ENCODE measurements around the gene LRRC2. TPM values are rescaled to one million over a fixed set of nuclear protein-coding genes. Genes with fewer than 3 reads are reported as not detected.

LRRC2 gene
- total RNA-seq, 1 donor from 2014 or later, result not detected

DNA sequence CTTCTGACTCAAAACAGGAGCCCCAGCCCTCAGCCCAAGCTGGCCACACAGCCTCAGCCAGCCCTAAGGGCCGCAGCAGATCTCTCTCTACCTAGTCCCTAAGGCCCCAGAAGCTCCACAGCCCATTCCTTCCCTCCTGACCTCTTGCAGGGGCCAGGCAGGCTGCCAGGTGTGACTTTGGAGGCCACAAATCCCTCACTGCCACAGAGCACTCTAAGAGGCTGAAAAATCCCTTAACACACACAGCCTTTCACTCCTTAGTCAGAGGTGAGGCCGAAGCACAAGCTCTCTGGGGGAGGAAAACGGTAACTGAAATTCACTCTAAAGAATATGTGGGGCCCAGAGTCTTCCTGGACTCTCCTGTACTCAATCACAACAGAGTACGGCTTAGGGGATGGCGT, 23.3 kb downstream of the LRRC2 start:
- Histone ChIP-seq H3K27ac (no peak overlapping the region), H3K4me1 (no peaks in the 10 kb centered on the region), H3K9me3 (no peaks in the 10 kb centered on the region), H3K4me3 (no peak overlapping the region), H3K27me3 (no peaks in the 10 kb centered on the region), H3K36me3 (no peaks in the 10 kb centered on the region)
- TF ChIP-seq, protein P1, sequence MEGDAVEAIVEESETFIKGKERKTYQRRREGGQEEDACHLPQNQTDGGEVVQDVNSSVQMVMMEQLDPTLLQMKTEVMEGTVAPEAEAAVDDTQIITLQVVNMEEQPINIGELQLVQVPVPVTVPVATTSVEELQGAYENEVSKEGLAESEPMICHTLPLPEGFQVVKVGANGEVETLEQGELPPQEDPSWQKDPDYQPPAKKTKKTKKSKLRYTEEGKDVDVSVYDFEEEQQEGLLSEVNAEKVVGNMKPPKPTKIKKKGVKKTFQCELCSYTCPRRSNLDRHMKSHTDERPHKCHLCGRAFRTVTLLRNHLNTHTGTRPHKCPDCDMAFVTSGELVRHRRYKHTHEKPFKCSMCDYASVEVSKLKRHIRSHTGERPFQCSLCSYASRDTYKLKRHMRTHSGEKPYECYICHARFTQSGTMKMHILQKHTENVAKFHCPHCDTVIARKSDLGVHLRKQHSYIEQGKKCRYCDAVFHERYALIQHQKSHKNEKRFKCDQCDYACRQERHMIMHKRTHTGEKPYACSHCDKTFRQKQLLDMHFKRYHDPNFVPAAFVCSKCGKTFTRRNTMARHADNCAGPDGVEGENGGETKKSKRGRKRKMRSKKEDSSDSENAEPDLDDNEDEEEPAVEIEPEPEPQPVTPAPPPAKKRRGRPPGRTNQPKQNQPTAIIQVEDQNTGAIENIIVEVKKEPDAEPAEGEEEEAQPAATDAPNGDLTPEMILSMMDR (IDR thresholded peaks at IDR 0.05), result no peak
- DNase-seq (ENCODE audit: low spot score in 2 of 2), result no peak
- intact Hi-C loops (cut with DNase I), result no loop called here

DNA sequence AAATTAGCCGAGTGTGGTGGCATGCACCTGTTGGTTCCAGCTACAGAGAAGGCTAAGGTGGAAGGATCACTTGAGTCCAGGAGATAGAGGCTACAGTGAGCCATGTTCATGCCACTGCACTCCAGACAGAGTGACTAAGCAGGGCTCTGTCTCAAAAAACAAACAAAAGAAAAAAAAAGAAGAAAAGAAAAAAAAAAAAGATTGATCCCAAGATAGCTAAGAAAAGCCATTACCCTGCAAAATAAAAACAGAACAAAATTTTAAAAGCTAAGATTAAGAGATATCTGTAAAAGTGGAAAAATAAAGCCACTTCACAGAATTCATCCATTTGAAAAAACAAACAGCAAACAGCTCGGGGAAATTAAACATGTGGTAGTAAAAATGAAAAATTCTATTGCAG, 23.8 kb downstream of the LRRC2 start:
- H3K27me3 ChIP-seq, result no peaks in the 10 kb centered on the region
- H3K4me3 ChIP-seq, result no peak overlapping the region
- H3K36me3 ChIP-seq, result no peaks in the 10 kb centered on the region
- intact Hi-C loops (cut with DNase I), result no loop called here
- H3K27ac ChIP-seq, result no peak overlapping the region
- TF ChIP-seq, protein P1 (IDR thresholded peaks at IDR 0.05), result no peak
- no peaks in the 10 kb centered on the region for H3K4me1 ChIP-seq
- H3K9me3 ChIP-seq, result no peaks in the 10 kb centered on the region
- DNase-seq (ENCODE audit: low spot score in 2 of 2), result no peak

DNA sequence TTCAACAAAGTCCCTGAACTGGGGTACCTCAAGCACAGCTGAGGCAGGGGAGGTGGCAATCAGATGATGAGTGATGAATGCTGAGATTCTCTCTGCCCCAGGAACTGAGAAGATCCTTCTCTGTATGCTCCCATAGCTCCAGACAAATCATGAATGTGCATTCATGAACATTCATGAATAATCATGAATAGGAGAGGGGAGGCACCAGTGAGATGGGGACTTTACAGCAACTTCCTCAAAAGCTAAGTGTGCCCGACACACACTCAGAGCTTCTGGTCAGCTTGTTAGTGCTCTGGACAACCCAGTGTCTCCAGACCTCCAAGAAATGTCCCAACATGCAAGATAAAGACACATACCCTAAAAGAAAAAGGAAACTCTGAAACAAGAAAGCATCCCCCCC, 24.3 kb downstream of the LRRC2 start:
- no peaks in the 10 kb centered on the region for H3K27me3 ChIP-seq
- no peak overlapping the region for H3K4me3 ChIP-seq
- no peaks in the 10 kb centered on the region for H3K9me3 ChIP-seq
- intact Hi-C loops (cut with DNase I), result no loop called here
- TF ChIP-seq, protein P1 (IDR thresholded peaks at IDR 0.05), result no peak
- H3K36me3 ChIP-seq, result no peaks in the 10 kb centered on the region
- no peak for DNase-seq (ENCODE audit: low spot score in 2 of 2)
- H3K27ac ChIP-seq, result no peak overlapping the region
- no peaks in the 10 kb centered on the region for H3K4me1 ChIP-seq

DNA sequence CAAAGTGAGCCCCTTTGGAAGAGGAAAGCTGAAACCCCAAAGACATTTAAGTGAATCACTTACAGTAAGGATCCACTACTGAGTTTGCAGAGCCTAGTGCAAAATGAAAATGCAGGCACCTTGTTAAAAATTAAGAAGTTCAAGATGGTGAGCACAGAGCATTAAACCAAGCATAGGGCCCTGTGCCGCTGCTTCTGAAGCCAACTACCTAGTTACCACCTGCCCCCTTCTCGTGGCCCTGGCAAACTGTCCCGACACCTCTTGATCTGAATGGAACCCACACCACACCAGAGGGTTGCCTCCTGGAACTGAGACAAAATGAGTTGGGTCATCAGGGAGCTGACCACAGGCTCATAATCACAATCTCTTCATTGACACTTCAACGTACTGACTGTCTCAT, 25.6 kb downstream of the LRRC2 start:
- intact Hi-C loops (cut with DNase I), result no loop called here
- Histone ChIP-seq H3K36me3 (no peaks in the 10 kb centered on the region), H3K9me3 (no peaks in the 10 kb centered on the region), H3K27ac (no peak overlapping the region), H3K27me3 (no peaks in the 10 kb centered on the region), H3K4me1 (no peaks in the 10 kb centered on the region), H3K4me3 (no peak overlapping the region)
- no peak for DNase-seq (ENCODE audit: low spot score in 2 of 2)
- TF ChIP-seq, protein P1 (IDR thresholded peaks at IDR 0.05), result no peak

DNA sequence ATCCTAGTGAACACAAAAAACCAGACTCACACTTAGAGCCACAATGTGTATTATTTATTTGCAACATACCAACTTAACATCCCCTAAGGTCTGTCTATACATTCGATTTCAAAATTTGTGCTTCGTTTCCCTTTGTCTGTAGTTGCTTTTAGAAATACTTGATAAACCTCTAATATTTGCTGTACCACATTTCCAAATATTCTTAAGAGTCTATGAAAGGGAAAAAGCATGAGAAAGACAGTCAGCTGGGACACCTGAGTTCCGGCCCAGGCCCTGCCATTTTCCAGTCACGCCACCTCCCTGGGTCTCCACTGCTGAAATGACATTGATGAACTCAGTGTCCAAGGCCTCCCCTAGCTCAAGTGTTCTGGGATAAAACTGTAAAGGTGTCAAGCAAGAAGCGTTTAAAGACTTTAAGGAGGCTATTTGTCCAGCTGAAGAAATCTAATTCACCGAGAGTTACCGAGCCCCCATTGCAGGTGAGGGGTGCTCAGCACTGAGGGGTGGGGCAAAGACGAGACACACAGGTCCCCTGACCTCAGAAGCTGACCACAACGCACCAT, 26.6 kb downstream of the LRRC2 start:
- H3K4me3 ChIP-seq, result no peak overlapping the region
- intact Hi-C loops (cut with DNase I), result no loop called here
- DNase-seq (ENCODE audit: low spot score in 2 of 2), result no peak
- H3K36me3 ChIP-seq, result no peaks in the 10 kb centered on the region
- TF ChIP-seq, protein P1 (IDR thresholded peaks at IDR 0.05), result no peak
- H3K9me3 ChIP-seq, result no peaks in the 10 kb centered on the region
- H3K4me1 ChIP-seq, result no peaks in the 10 kb centered on the region
- no peak overlapping the region for H3K27ac ChIP-seq
- no peaks in the 10 kb centered on the region for H3K27me3 ChIP-seq

Data from ascending aorta (tissue), 2 donors.